NCI-H82 treated with DMSO at 0.1 percent for 48 hours (cell line): ENCODE data around the gene TTLL11.

Experiments used
- DNase-seq: peaks from one replicate; lab custom pipeline; 2025; ENCODE audit not compliant: unreplicated experiment; lab: John Stamatoyannopoulos, UW

The TTLL11 gene

GRCh38 chr9:121862371-121863332, 230.5 kb downstream of the TTLL11 start:
- DNase-seq = no peak

- peak; percentile 18 for DNase-seq
Observed at GRCh38 chr9:121861501-121862180, 231.5 kb downstream of the TTLL11 start.

- no peak for DNase-seq
Observed at GRCh38 chr9:121860744-121861143, 232.4 kb downstream of the TTLL11 start.

- no peak for DNase-seq
Observed at GRCh38 chr9:121860213-121860612, 232.9 kb downstream of the TTLL11 start.

GRCh38 chr9:121859646-121860045, 233.5 kb downstream of the TTLL11 start:
- no peak for DNase-seq

- DNase-seq = no peak
Observed at GRCh38 chr9:121858788-121859187, 234.3 kb downstream of the TTLL11 start.

GRCh38 chr9:121857928-121858327, 235.2 kb downstream of the TTLL11 start:
- no peak for DNase-seq

- no peak for DNase-seq
Observed at GRCh38 chr9:121855476-121855875, 237.6 kb downstream of the TTLL11 start.

- DNase-seq = no peak
Observed at GRCh38 chr9:121853617-121854395, 239.3 kb downstream of the TTLL11 start.

- no peak for DNase-seq
Observed at GRCh38 chr9:121852651-121853616, 240.2 kb downstream of the TTLL11 start.

GRCh38 chr9:121852241-121852640, 240.9 kb downstream of the TTLL11 start:
- no peak for DNase-seq

GRCh38 chr9:121851641-121852091, 241.4 kb downstream of the TTLL11 start:
- no peak for DNase-seq

- DNase-seq = no peak
Observed at GRCh38 chr9:121850366-121850765, 242.7 kb downstream of the TTLL11 start.

- no peak for DNase-seq
Observed at GRCh38 chr9:121849554-121849953, 243.6 kb downstream of the TTLL11 start.

GRCh38 chr9:121844562-121844961, 248.5 kb downstream of the TTLL11 start:
- DNase-seq = no peak

- DNase-seq = no peak
Observed at GRCh38 chr9:121844098-121844497, 249.0 kb downstream of the TTLL11 start.

GRCh38 chr9:121842612-121842978, 250.5 kb downstream of the TTLL11 start:
- DNase-seq = no peak

- no peak for DNase-seq
Observed at GRCh38 chr9:121841771-121842611, 251.1 kb downstream of the TTLL11 start.
